ENCODE measurements around the gene DPP3.

DPP3 gene

GRCh38 chr11:66473167-66473566 lies 7.1 kb upstream of the DPP3 start:
- no peak for TF ChIP-seq EZH2 (optimal IDR thresholded peaks at IDR 0.05; ENCODE audit: low read depth, low read length)
- TF ChIP-seq EZH2phosphoT487 (IDR thresholded peaks at IDR 0.05; ENCODE audit: low read length), result no peak
- TF ChIP-seq CTCF (IDR thresholded peaks at IDR 0.05; ENCODE audit: low read length), result no peak

GRCh38 chr11:66473608-66474515 lies 6.4 kb upstream of the DPP3 start:
- no peak overlapping the region for H2AFZ ChIP-seq (ENCODE audit: low read length)
- no peaks in the 10 kb centered on the region for H3K9me2 ChIP-seq (replicated peaks; ENCODE audit: insufficient read depth, low read length)
- H3K9me3 ChIP-seq (replicated peaks; ENCODE audit: insufficient read depth, low read length), result no peaks in the 10 kb centered on the region
- no peak for TF ChIP-seq CTCF (IDR thresholded peaks at IDR 0.05; ENCODE audit: low read length)
- TF ChIP-seq EZH2phosphoT487 (IDR thresholded peaks at IDR 0.05; ENCODE audit: low read length), result no peak
- no peak for TF ChIP-seq EZH2 (optimal IDR thresholded peaks at IDR 0.05; ENCODE audit: low read depth, low read length)
- 0 out of 2 replicates have a peak, but pooled peaks cover 3% of the 10 kb centered on the region for H4K20me1 ChIP-seq (ENCODE audit: insufficient read depth, low read length)
- H3K36me3 ChIP-seq (replicated peaks; ENCODE audit: insufficient read depth, low read length), result no peaks in the 10 kb centered on the region
- H3K27me3 ChIP-seq (replicated peaks; ENCODE audit: insufficient read depth, low read length), result no peaks in the 10 kb centered on the region
- no peak overlapping the region for H3K4me2 ChIP-seq (ENCODE audit: low read depth, low read length)
- no peak overlapping the region for H3K9ac ChIP-seq (ENCODE audit: low read length)
- no peak overlapping the region for H3K4me3 ChIP-seq (ENCODE audit: low read length)
- H3K79me2 ChIP-seq (ENCODE audit: low read length), result 0 out of 2 replicates have a peak, but pooled peaks cover 4% of the 10 kb centered on the region
- DNase-seq, result no peak
- H3F3A ChIP-seq (ENCODE audit: insufficient read depth, low read length), result no peaks in the 10 kb centered on the region
- H3K27ac ChIP-seq (ENCODE audit: low read length), result no peak overlapping the region
- no peaks in the 10 kb centered on the region for H3K4me1 ChIP-seq (ENCODE audit: low read length)

More at GRCh38 chr11:66473167-66473566, 7.1 kb upstream of the DPP3 start:
- Histone ChIP-seq H3K4me3 (ENCODE audit: low read length) (no peak overlapping the region), H3F3A (ENCODE audit: insufficient read depth, low read length) (no peaks in the 10 kb centered on the region), H3K79me2 (ENCODE audit: low read length) (no peaks in the 10 kb centered on the region; the same call in 1 of the 2 replicates), H4K20me1 (ENCODE audit: insufficient read depth, low read length) (no peaks in the 10 kb centered on the region), H3K9me2 (replicated peaks; ENCODE audit: insufficient read depth, low read length) (no peaks in the 10 kb centered on the region), H3K4me2 (ENCODE audit: low read depth, low read length) (no peak overlapping the region), H3K9ac (ENCODE audit: low read length) (no peak overlapping the region), H3K36me3 (replicated peaks; ENCODE audit: insufficient read depth, low read length) (no peaks in the 10 kb centered on the region), H2AFZ (ENCODE audit: low read length) (no peak overlapping the region), H3K4me1 (ENCODE audit: low read length) (no peaks in the 10 kb centered on the region), H3K9me3 (replicated peaks; ENCODE audit: insufficient read depth, low read length) (no peaks in the 10 kb centered on the region), H3K27ac (ENCODE audit: low read length) (no peak overlapping the region), H3K27me3 (replicated peaks; ENCODE audit: insufficient read depth, low read length) (no peaks in the 10 kb centered on the region)
- no peak for DNase-seq

- Histone ChIP-seq H3K4me3 (ENCODE audit: low read length) (no peak overlapping the region), H2AFZ (ENCODE audit: low read length) (no peak overlapping the region), H3K9ac (ENCODE audit: low read length) (no peak overlapping the region), H3K27ac (ENCODE audit: low read length) (no peak overlapping the region), H3K9me3 (replicated peaks; ENCODE audit: insufficient read depth, low read length) (no peaks in the 10 kb centered on the region), H3K4me2 (ENCODE audit: low read depth, low read length) (no peak overlapping the region), H4K20me1 (ENCODE audit: insufficient read depth, low read length) (0 out of 2 replicates have a peak, but pooled peaks cover 3% of the 10 kb centered on the region), H3K27me3 (replicated peaks; ENCODE audit: insufficient read depth, low read length) (no peaks in the 10 kb centered on the region), H3K4me1 (ENCODE audit: low read length) (no peaks in the 10 kb centered on the region), H3K79me2 (ENCODE audit: low read length) (peaks cover 15% of the 10 kb centered on the region), H3F3A (ENCODE audit: insufficient read depth, low read length) (no peaks in the 10 kb centered on the region), H3K9me2 (replicated peaks; ENCODE audit: insufficient read depth, low read length) (no peaks in the 10 kb centered on the region), H3K36me3 (replicated peaks; ENCODE audit: insufficient read depth, low read length) (no peaks in the 10 kb centered on the region)
- no peak for DNase-seq
- TF ChIP-seq EZH2phosphoT487 (IDR thresholded peaks at IDR 0.05; ENCODE audit: low read length), result no peak
- no peak for TF ChIP-seq CTCF (IDR thresholded peaks at IDR 0.05; ENCODE audit: low read length)
Observed at GRCh38 chr11:66475349-66476172, 4.7 kb upstream of the DPP3 start.
